ENCODE measurements around the gene BCL2L2.

DNA sequence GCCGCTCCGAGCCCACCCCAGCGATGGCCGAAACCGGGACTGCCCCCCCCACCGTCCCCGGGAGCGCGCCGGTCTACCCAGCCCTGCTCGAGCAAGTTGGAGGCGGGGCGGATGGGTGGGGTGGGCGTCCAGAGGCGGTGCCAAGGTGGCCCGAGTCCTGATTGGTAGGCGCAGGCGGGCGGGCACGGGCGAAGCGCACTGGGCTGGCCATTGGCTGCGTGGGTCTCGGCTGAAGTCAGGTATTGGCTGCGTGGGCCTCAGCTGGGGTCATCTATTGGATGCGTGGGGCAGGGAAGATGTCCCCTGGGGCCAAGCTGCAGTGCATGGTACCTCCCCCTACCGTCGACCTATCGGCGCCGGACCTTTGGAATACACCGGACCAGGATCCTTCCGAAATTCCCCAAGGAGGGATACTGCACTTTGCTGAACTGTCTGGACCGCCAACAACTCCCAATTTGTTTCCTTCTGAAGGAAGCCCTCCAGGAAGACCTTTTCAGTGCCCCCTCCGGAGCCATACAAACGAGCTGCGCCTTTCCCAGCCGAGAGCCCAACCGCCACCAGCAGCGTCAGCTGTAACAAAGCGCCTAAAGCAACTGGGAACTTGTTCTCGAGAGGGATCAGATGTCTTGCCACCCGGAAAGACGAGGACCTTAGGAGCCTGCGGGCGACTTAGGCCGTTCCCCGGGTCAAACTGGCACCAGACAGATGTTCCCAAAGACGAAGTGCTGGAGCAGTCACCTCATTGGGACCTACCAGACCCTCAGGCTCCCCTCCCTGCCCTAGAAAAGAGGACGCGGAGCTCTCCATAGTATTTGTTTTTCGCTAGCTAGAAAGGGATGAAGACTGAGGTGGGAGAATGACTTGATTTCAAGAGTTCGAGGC is 20.4 kb upstream of the BCL2L2 start, which contains the start of gene HOMEZ:
- TF ChIP-seq CTCF (IDR thresholded peaks at IDR 0.05; ENCODE audit: poor library complexity) (no peak), EZH2 (IDR thresholded peaks at IDR 0.05; ENCODE audit: borderline replicate concordance) (no peak)

Data from hepatocyte (in vitro differentiated cells).